A549 treated with ZK216348 at 1 μM for 4 hours (cell line): ENCODE data around the gene EIF5A2. TPM values are rescaled to one million over a fixed set of nuclear protein-coding genes. Genes with fewer than 3 reads are reported as not detected.

Experiments used
- total RNA-seq: library from RNA; stranded (reverse); fragments of 200-300 nt; extraction: Qiagen RNA extraction; gene quantifications from 5 replicates; pipeline ENCODE4 v1.2.3, GENCODE V29; 2022; ENCODE audit warnings: low read depth

Gene EIF5A2
- total RNA-seq = 10.3 to 15.6 TPM (median 13.9 TPM) in 5 replicates

DNA sequence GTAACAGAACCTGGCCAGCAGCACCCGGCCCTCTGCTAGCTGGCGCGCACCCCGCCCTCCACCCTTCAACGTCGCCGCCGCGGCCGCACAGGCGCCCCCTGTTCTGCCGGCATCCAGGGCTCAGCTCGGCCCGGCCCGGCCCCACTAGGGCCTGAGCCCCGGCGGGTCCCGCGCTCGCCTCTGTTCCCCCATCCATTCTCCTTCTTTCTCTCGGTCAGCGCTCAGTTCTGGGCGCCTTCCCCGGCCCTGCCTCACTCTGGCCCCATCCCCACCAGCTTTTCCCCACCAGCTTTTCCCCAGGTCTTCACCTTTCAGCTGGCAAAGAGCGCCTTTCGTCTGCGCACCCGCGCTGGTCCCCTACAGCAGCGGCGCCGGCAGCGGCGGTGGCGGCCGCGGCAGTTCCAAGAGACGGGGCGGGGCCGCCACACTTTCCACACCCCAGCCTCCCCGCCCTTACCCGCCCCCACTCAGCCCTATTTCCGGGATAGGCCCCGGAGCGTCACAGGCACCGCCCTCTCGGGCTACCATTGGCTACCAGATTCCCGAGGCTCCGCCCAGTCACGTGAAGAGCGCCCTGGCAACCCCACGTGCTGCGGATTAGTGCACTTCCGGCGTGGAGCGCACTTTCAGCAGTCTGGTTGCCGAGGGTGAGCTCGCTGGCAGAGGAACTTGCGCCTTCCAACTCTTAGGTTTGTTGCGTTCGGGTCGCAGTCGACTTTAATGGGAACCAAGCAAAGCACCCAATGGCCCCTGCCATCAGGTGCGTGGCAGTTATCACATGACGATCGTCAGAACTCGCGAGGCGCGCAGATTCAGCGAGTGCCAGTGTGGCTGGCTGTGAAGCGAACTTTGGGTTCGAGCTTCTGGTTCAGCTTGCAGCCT lies at the start of gene EIF5A2:
EIF5A2 (minus strand) TSS at position 403 of the 882 bp plus-strand sequence. CDS start 831 bp downstream, outside the sequence.

DNA sequence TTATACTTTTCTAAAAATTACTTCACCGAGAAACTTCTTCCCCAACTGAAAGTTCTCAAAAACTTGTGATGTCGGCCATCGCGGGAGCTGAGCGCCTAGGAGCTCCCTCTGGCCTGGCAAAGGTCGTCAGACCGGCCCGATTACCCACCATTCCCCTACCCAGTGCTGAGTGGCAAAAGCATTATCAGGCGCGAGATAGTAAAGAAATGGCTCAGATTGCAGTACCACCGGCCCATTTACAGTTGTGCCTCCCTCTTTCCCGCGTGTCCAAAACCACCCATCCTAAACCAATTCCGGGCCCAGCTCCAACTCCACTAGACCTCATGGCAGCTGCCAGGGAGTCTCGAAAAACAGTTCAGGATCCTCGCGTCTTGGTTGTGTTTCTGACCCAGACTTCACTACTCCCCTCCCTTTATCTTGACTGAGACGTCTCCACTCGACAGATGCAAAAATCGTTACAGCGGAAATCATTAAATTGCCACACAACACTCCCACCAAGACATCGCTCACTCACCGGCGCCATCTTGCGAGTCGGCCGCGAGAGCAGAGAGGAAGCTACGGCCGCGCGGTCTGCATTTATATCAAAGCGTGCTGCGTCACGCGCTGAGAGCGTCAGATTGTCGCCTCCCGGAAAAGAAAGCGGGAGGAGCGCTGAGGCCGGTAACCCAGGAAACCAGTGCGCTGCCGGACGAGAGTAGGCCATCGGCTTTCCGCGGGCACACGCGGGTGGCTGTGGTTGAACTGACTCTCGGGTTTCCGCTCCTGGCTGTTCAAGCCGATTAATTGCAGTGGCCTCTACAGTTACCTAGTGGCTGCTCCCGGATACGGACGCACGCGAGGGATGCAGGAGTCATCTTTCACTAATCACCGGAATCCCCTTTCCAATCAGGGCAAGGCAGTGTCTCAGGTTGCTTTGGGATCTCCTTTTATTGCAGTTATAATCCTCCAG lies 38.5 kb downstream of the EIF5A2 start, which contains the start of gene RPL22L1:
RPL22L1 (minus strand) TSS at position 551 of the 949 bp plus-strand sequence; CDS start at position 523, 28 bp downstream.

Other genes starting within 250 kb of the EIF5A2 start
- 214 to 341 TPM (median 259 TPM) in 5 replicates for gene RPL22L1, start 38.4 kb downstream of the EIF5A2 start, total RNA-seq
- gene SLC2A2, start 118.1 kb upstream of the EIF5A2 start, total RNA-seq = not detected in 5 replicates